ENCODE data around the gene RAB27B.

RAB27B gene

DNA sequence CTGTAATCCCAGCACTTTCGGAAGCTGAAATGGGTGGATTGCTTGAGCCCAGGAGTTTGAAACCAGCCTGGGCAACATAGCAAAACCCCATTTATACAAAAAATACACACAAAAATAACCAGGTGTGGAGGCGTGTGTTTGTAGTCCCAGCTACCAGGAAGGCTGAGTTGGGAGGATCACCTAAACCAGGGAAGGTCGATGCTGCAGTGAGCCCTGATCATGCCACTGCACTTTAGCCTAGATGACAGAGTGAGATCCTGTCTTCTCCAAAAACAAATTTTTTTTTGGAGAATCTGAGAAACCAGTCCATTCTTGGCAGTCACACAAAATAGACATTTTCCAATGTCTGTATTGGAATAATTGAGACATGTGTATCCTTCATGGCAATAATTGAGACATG is 46.8 kb downstream of the RAB27B start:
- Histone ChIP-seq H4K20me1 (ENCODE audit: insufficient read depth, low read length) (no peaks in the 10 kb centered on the region), H3K9ac (ENCODE audit: low read depth, low read length) (no peak overlapping the region), H3K4me1 (ENCODE audit: insufficient read depth, low read length) (peaks cover 15% of the 10 kb centered on the region), H3K36me3 (ENCODE audit: insufficient read depth, low read length) (no peaks in the 10 kb centered on the region), H3K79me2 (ENCODE audit: insufficient read depth, low read length) (no peaks in the 10 kb centered on the region), H3K27ac (ENCODE audit: low read length) (no peak overlapping the region), H2AFZ (ENCODE audit: low read depth, low read length) (no peak overlapping the region), H3K27me3 (ENCODE audit: insufficient read depth, low read length, poor library complexity) (no peaks in the 10 kb centered on the region), H3K9me3 (ENCODE audit: insufficient read depth, low read length, severe bottlenecking) (no peaks in the 10 kb centered on the region), H3K4me2 (ENCODE audit: insufficient read depth, low read length) (no peak overlapping the region), H3K4me3 (ENCODE audit: low read depth in 1 of 2, low read length in 2 of 2) (no peak overlapping the region)
- DNase-seq: no peak
- ATAC-seq (ENCODE audit: insufficient read depth, low read depth): no peak
- TF ChIP-seq, protein P1, sequence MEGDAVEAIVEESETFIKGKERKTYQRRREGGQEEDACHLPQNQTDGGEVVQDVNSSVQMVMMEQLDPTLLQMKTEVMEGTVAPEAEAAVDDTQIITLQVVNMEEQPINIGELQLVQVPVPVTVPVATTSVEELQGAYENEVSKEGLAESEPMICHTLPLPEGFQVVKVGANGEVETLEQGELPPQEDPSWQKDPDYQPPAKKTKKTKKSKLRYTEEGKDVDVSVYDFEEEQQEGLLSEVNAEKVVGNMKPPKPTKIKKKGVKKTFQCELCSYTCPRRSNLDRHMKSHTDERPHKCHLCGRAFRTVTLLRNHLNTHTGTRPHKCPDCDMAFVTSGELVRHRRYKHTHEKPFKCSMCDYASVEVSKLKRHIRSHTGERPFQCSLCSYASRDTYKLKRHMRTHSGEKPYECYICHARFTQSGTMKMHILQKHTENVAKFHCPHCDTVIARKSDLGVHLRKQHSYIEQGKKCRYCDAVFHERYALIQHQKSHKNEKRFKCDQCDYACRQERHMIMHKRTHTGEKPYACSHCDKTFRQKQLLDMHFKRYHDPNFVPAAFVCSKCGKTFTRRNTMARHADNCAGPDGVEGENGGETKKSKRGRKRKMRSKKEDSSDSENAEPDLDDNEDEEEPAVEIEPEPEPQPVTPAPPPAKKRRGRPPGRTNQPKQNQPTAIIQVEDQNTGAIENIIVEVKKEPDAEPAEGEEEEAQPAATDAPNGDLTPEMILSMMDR (IDR thresholded peaks at IDR 0.05; ENCODE audit: borderline replicate concordance, extremely low read depth, low read length, poor library complexity, severe bottlenecking): no peak
- no peak for TF ChIP-seq EZH2 (IDR thresholded peaks at IDR 0.05; ENCODE audit: borderline replicate concordance, low read depth, low read length, severe bottlenecking)

DNA sequence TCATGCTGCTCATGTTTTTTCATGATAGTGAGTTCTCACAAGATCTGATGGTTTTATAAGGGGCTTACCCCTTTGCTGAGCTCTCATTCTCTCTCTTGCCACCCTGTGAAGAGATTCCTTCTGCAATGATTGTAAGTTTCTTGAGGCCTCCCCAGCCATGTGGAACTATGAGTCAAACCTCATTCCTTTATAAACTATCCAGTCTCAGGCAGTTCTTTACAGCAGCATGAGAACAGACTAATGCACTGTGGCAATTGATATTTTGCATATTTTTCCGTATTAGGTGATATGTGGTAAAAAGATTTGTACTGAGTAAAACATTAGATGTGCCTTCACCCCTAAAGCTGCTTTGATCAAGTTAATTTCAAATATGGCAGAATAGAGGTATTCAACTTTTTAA is 48.8 kb downstream of the RAB27B start:
- H3K4me1 ChIP-seq (ENCODE audit: insufficient read depth, low read length): peaks cover 15% of the 10 kb centered on the region
- H2AFZ ChIP-seq (ENCODE audit: low read depth, low read length): no peak overlapping the region
- TF ChIP-seq EZH2 (IDR thresholded peaks at IDR 0.05; ENCODE audit: borderline replicate concordance, low read depth, low read length, severe bottlenecking): no peak
- TF ChIP-seq, protein P1 (IDR thresholded peaks at IDR 0.05; ENCODE audit: borderline replicate concordance, extremely low read depth, low read length, poor library complexity, severe bottlenecking): no peak
- H3K27me3 ChIP-seq (ENCODE audit: insufficient read depth, low read length, poor library complexity): no peaks in the 10 kb centered on the region
- no peak overlapping the region for H3K27ac ChIP-seq (ENCODE audit: low read length)
- H3K9me3 ChIP-seq (ENCODE audit: insufficient read depth, low read length, severe bottlenecking): no peaks in the 10 kb centered on the region
- no peak overlapping the region for H3K4me2 ChIP-seq (ENCODE audit: insufficient read depth, low read length)
- no peak for DNase-seq
- H3K36me3 ChIP-seq (ENCODE audit: insufficient read depth, low read length): no peaks in the 10 kb centered on the region
- no peaks in the 10 kb centered on the region for H4K20me1 ChIP-seq (ENCODE audit: insufficient read depth, low read length)
- H3K4me3 ChIP-seq (ENCODE audit: low read depth in 1 of 2, low read length in 2 of 2): no peak overlapping the region
- H3K9ac ChIP-seq (ENCODE audit: low read depth, low read length): no peak overlapping the region
- H3K79me2 ChIP-seq (ENCODE audit: insufficient read depth, low read length): no peaks in the 10 kb centered on the region
- ATAC-seq (ENCODE audit: insufficient read depth, low read depth): no peak

- DNase-seq (no peak), ATAC-seq (ENCODE audit: insufficient read depth, low read depth) (no peak)
Measured at GRCh38 chr18:54878159-54878622, 49.9 kb downstream of the RAB27B start.

More at GRCh38 chr18:54878159-54878622, 49.9 kb downstream of the RAB27B start:
- Histone ChIP-seq H2AFZ (ENCODE audit: low read depth, low read length) (no peak overlapping the region), H4K20me1 (ENCODE audit: insufficient read depth, low read length) (no peaks in the 10 kb centered on the region), H3K4me3 (ENCODE audit: low read depth in 1 of 2, low read length in 2 of 2) (no peak overlapping the region), H3K27me3 (ENCODE audit: insufficient read depth, low read length, poor library complexity) (no peaks in the 10 kb centered on the region), H3K36me3 (ENCODE audit: insufficient read depth, low read length) (no peaks in the 10 kb centered on the region), H3K79me2 (ENCODE audit: insufficient read depth, low read length) (no peaks in the 10 kb centered on the region), H3K9ac (ENCODE audit: low read depth, low read length) (no peak overlapping the region), H3K27ac (ENCODE audit: low read length) (no peak overlapping the region), H3K9me3 (ENCODE audit: insufficient read depth, low read length, severe bottlenecking) (no peaks in the 10 kb centered on the region), H3K4me1 (ENCODE audit: insufficient read depth, low read length) (peaks cover 9% of the 10 kb centered on the region), H3K4me2 (ENCODE audit: insufficient read depth, low read length) (no peak overlapping the region)
- TF ChIP-seq, protein P1 (IDR thresholded peaks at IDR 0.05; ENCODE audit: borderline replicate concordance, extremely low read depth, low read length, poor library complexity, severe bottlenecking): no peak
- no peak for TF ChIP-seq EZH2 (IDR thresholded peaks at IDR 0.05; ENCODE audit: borderline replicate concordance, low read depth, low read length, severe bottlenecking)
